ENCODE data around the gene CD151. TPM values are rescaled to one million over a fixed set of nuclear protein-coding genes. Genes with fewer than 3 reads are reported as not detected.

CD151 gene
- total RNA-seq, 6 experiments from 2014 or later: 719 to 1,001 (median 755) TPM

Other genes starting within 250 kb of the CD151 start
- 1 to 10 TPM; 3.0 to 5.2 (median 4.2) TPM for gene IRF7, start 217.0 kb upstream of the CD151 start, total RNA-seq (2021; fragmentation: NEBNext Ultra II Directional; extraction: Animal tissue kit (Norgen Biotek cat#: 25700))
- not detected for gene CDHR5, start 208.0 kb upstream of the CD151 start, total RNA-seq (2021; fragmentation: NEBNext Ultra II Directional; extraction: Animal tissue kit (Norgen Biotek cat#: 25700))
- not detected for gene SCT, start 205.8 kb upstream of the CD151 start, total RNA-seq (2021; fragmentation: NEBNext Ultra II Directional; extraction: Animal tissue kit (Norgen Biotek cat#: 25700))
- gene DRD4, start 195.7 kb upstream of the CD151 start, total RNA-seq (2021; fragmentation: NEBNext Ultra II Directional; extraction: Animal tissue kit (Norgen Biotek cat#: 25700)): under 1 TPM; 0.14 to 0.61 (median 0.38) TPM
- 10 to 100 TPM; 32.2 to 48.1 (median 34.6) TPM for gene DEAF1, start 137.7 kb upstream of the CD151 start, total RNA-seq (2021; fragmentation: NEBNext Ultra II Directional; extraction: Animal tissue kit (Norgen Biotek cat#: 25700))
- 10 to 100 TPM; 16.9 to 24.5 (median 19.3) TPM for gene TMEM80, start 137.1 kb upstream of the CD151 start, total RNA-seq (2021; fragmentation: NEBNext Ultra II Directional; extraction: Animal tissue kit (Norgen Biotek cat#: 25700))
- 10 to 100 TPM; 55.5 to 70.1 (median 65.1) TPM for gene EPS8L2, start 126.7 kb upstream of the CD151 start, total RNA-seq (2021; fragmentation: NEBNext Ultra II Directional; extraction: Animal tissue kit (Norgen Biotek cat#: 25700))
- 100 to 1,000 TPM; 230 to 351 (median 300) TPM for gene TALDO1, start 85.5 kb upstream of the CD151 start, total RNA-seq (2021; fragmentation: NEBNext Ultra II Directional; extraction: Animal tissue kit (Norgen Biotek cat#: 25700))
- gene GATD1, start 55.5 kb upstream of the CD151 start, total RNA-seq (2021; fragmentation: NEBNext Ultra II Directional; extraction: Animal tissue kit (Norgen Biotek cat#: 25700)): 10 to 100 TPM; 61.0 to 72.7 (median 68.1) TPM
- gene CEND1, start 42.9 kb upstream of the CD151 start, total RNA-seq (2021; fragmentation: NEBNext Ultra II Directional; extraction: Animal tissue kit (Norgen Biotek cat#: 25700)): 10 to 100 TPM in 5 of 6 experiments, 1 to 10 TPM in 1; 8.2 to 12.2 (median 11.0) TPM
- gene SLC25A22, start 34.7 kb upstream of the CD151 start, total RNA-seq (2021; fragmentation: NEBNext Ultra II Directional; extraction: Animal tissue kit (Norgen Biotek cat#: 25700)): 10 to 100 TPM; 39.7 to 47.3 (median 42.9) TPM
- gene PIDD1, start 27.7 kb upstream of the CD151 start, total RNA-seq (2021; fragmentation: NEBNext Ultra II Directional; extraction: Animal tissue kit (Norgen Biotek cat#: 25700)): 10 to 100 TPM; 11.0 to 15.9 (median 13.7) TPM
- gene RPLP2, start 23.0 kb upstream of the CD151 start, total RNA-seq (2021; fragmentation: NEBNext Ultra II Directional; extraction: Animal tissue kit (Norgen Biotek cat#: 25700)): 1,000 to 10,000 TPM; 1,532 to 1,781 (median 1,709) TPM
- gene PNPLA2, start 14.0 kb upstream of the CD151 start, total RNA-seq (2021; fragmentation: NEBNext Ultra II Directional; extraction: Animal tissue kit (Norgen Biotek cat#: 25700)): 100 to 1,000 TPM; 103 to 148 (median 130) TPM
- gene CRACR2B, start 5.0 kb upstream of the CD151 start, total RNA-seq (2021; fragmentation: NEBNext Ultra II Directional; extraction: Animal tissue kit (Norgen Biotek cat#: 25700)): 1 to 10 TPM in 4 of 6 experiments, under 1 TPM in 2; 0.63 to 2.2 (median 1.2) TPM
- gene POLR2L, start 9.6 kb downstream of the CD151 start, total RNA-seq (2021; fragmentation: NEBNext Ultra II Directional; extraction: Animal tissue kit (Norgen Biotek cat#: 25700)): 100 to 1,000 TPM; 439 to 504 (median 478) TPM
- gene TSPAN4, start 9.9 kb downstream of the CD151 start, total RNA-seq (2021; fragmentation: NEBNext Ultra II Directional; extraction: Animal tissue kit (Norgen Biotek cat#: 25700)): 100 to 1,000 TPM; 193 to 267 (median 212) TPM
- gene CHID1, start 77.9 kb downstream of the CD151 start, total RNA-seq (2021; fragmentation: NEBNext Ultra II Directional; extraction: Animal tissue kit (Norgen Biotek cat#: 25700)): 100 to 1,000 TPM; 116 to 145 (median 133) TPM
- gene AP2A2, start 92.9 kb downstream of the CD151 start, total RNA-seq (2021; fragmentation: NEBNext Ultra II Directional; extraction: Animal tissue kit (Norgen Biotek cat#: 25700)): 10 to 100 TPM; 65.4 to 73.4 (median 70.9) TPM
- not detected for gene MUC6, start 203.8 kb downstream of the CD151 start, total RNA-seq (2021; fragmentation: NEBNext Ultra II Directional; extraction: Animal tissue kit (Norgen Biotek cat#: 25700))
- under 1 TPM in 1 of 6 experiments, not detected in 5; 0.24 TPM for gene MUC2, start 241.9 kb downstream of the CD151 start, total RNA-seq (2021; fragmentation: NEBNext Ultra II Directional; extraction: Animal tissue kit (Norgen Biotek cat#: 25700))

Measured in HFFc6 (cell line).